PC-9 (cell line): ENCODE data around the gene CYP27B1. TPM values are rescaled to one million over a fixed set of nuclear protein-coding genes. Genes with fewer than 3 reads are reported as not detected.

Experiments used
- BruUV-seq: library from RNA; stranded (reverse); fragments of 400-500 nt; replicated peaks from 2 replicates; lab custom pipeline; 2021; lab: Mats Ljungman, UMichigan
- CTCF ChIA-PET: fragments of 300-600 bp; sonication (Branson Sonifier 250); formaldehyde crosslinking; loops from one replicate; lab custom pipeline; 2022; ENCODE audit warnings: antibody characterized with exemption; lab: Charles Lee
- POLR2A ChIA-PET: fragments of 300-600 bp; sonication (Branson Sonifier 250); formaldehyde crosslinking; loops from one replicate; lab custom pipeline; 2022; ENCODE audit warnings: antibody characterized with exemption; ENCODE audit not compliant: unreplicated experiment; lab: Charles Lee
- DNase-seq, 2 experiments: peaks; one replicate each; pipeline versions ENCODE4 v3.0.0 to v3.0.0-alpha.2; 2015 to 2022; ENCODE audit warnings: mixed read lengths in 1 of 2
- H2AFZ ChIP-seq: fragments of 200-600 bp; sonication (generic); 2 replicates; pipeline ENCODE4 v1.8.1; 2017; ENCODE audit warnings: antibody characterized with exemption
- H3F3A ChIP-seq: fragments of 200-600 bp; sonication (generic); 2 replicates; pipeline ENCODE4 v1.8.1; 2017; ENCODE audit warnings: antibody characterized with exemption, mild to moderate bottlenecking, low read depth; ENCODE audit not compliant: insufficient read depth
- H3K27ac ChIP-seq: fragments of 200-600 bp; sonication (generic); 2 replicates; pipeline ENCODE4 v1.6.1; 2016; ENCODE audit warnings: mixed run types
- H3K27me3 ChIP-seq: fragments of 200-600 bp; sonication (generic); 2 replicates; pipeline ENCODE4 v1.6.1; 2016; ENCODE audit warnings: low read depth, mixed run types; ENCODE audit not compliant: insufficient read depth
- H3K36me3 ChIP-seq: fragments of 200-600 bp; sonication (generic); 2 replicates; pipeline ENCODE4 v1.6.1; 2016; ENCODE audit warnings: low read depth, mixed run types
- H3K4me1 ChIP-seq: fragments of 200-600 bp; sonication (generic); replicated peaks from 2 replicates; pipeline ENCODE4 v1.6.1; 2016; ENCODE audit warnings: mixed run types; ENCODE audit not compliant: insufficient read depth
- H3K4me2 ChIP-seq: fragments of 200-600 bp; sonication (generic); 2 replicates; pipeline ENCODE4 v1.6.1; 2017; ENCODE audit warnings: mixed run types
- H3K4me3 ChIP-seq: fragments of 200-600 bp; sonication (generic); 2 replicates; pipeline ENCODE4 v1.6.1; 2016; ENCODE audit warnings: mixed run types
- H3K79me2 ChIP-seq: fragments of 200-600 bp; sonication (generic); 2 replicates; pipeline ENCODE4 v1.6.1; 2017; ENCODE audit warnings: low read depth, mixed run types
- H3K9me2 ChIP-seq: fragments of 200-600 bp; sonication (generic); 2 replicates; pipeline ENCODE4 v1.8.1; 2017; ENCODE audit warnings: mild to moderate bottlenecking; ENCODE audit not compliant: insufficient read depth
- H3K9me3 ChIP-seq: fragments of 200-600 bp; sonication (generic); 2 replicates; pipeline ENCODE4 v1.8.1; 2016; ENCODE audit warnings: low read depth; ENCODE audit not compliant: insufficient read depth
- H4K20me1 ChIP-seq: fragments of 200-600 bp; sonication (generic); 2 replicates; pipeline ENCODE4 v1.8.1; 2017; ENCODE audit not compliant: insufficient read depth
- CTCF ChIP-seq: fragments of 200-600 bp; sonication (generic); conservative IDR thresholded peaks from 2 replicates; pipeline ENCODE4 v1.6.1; 2017; ENCODE audit warnings: mixed run types, antibody characterized with exemption, mild to moderate bottlenecking, moderate library complexity
- EZH2 ChIP-seq: fragments of 200-600 bp; sonication (generic); IDR thresholded peaks from 2 replicates; pipeline ENCODE4 v1.8.0; 2017; ENCODE audit warnings: antibody characterized with exemption, low read depth
- intact Hi-C: fragments of 100-400 bp; cut with micrococcal nuclease; formaldehyde crosslinking; loops from one replicate; pipeline ENCODE4 v1.10.0; 2022; ENCODE audit not compliant: unreplicated experiment
- total RNA-seq: library from RNA; stranded (reverse); gene quantifications from 2 replicates; pipeline ENCODE4 v1.2.3, GENCODE V29; 2021

The CYP27B1 gene
- total RNA-seq, 1 experiment from 2014 or later: 1.8 TPM

- no peak within 1 kb of the TSS for H3K27ac ChIP-seq
- no peak for TF ChIP-seq EZH2
- TF ChIP-seq CTCF: peak; percentile 91
- DNase-seq: peak; percentile 81 to 91
- peak within 1 kb of the TSS; percentile 90 for H2AFZ ChIP-seq
- no peaks in the 10 kb centered on the region for H4K20me1 ChIP-seq
- POLR2A ChIA-PET: interaction anchor here (0.6 kb wide), 1 partner anchor 10 kb away, joined by 4 read pairs; the partner anchor contains the start of gene EEF1AKMT3
- no peaks in the 10 kb centered on the region for H3K9me2 ChIP-seq
- BruUV-seq: no TSS peak
- H3K4me3 ChIP-seq: peak within 1 kb of the TSS; percentile 96
- H3K36me3 ChIP-seq: peaks cover 26% of the 10 kb centered on the region
- peaks cover 10% of the 10 kb centered on the region; the same call in 1 of the 2 replicates for H3F3A ChIP-seq
- no peaks in the 10 kb centered on the region for H3K27me3 ChIP-seq
- H3K4me2 ChIP-seq: peak within 1 kb of the TSS; percentile 75
- H3K4me1 ChIP-seq: peaks cover 8% of the 10 kb centered on the region
- CTCF ChIA-PET: interaction anchor here (0.7 kb wide), 1 partner anchor 17 kb away, joined by 3 read pairs; no protein-coding TSS in a partner anchor
- peaks cover 14% of the 10 kb centered on the region for H3K79me2 ChIP-seq
- H3K9me3 ChIP-seq: no peaks in the 10 kb centered on the region
- intact Hi-C loops: loop anchor here (1.0 kb wide), 1 partner anchor 122 kb away; no protein-coding TSS in a partner anchor
Observed at GRCh38 chr12:57782608-57783465, 16.0 kb upstream of the CYP27B1 start, which contains the start of gene TSFM. TSFM (plus strand) TSS chr12:57782787; CDS start chr12:57782802, 15 bp downstream.

- Histone ChIP-seq H3K79me2 (peaks cover 14% of the 10 kb centered on the region), H2AFZ (no peak overlapping the region), H4K20me1 (no peaks in the 10 kb centered on the region), H3K9me3 (no peaks in the 10 kb centered on the region), H3K4me2 (no peak overlapping the region), H3K9me2 (no peaks in the 10 kb centered on the region), H3K27me3 (no peaks in the 10 kb centered on the region), H3F3A (peaks cover 10% of the 10 kb centered on the region; the same call in 1 of the 2 replicates), H3K4me3 (peak overlapping the region; percentile 96; the same call in 1 of the 2 replicates), H3K36me3 (peaks cover 25% of the 10 kb centered on the region), H3K4me1 (peaks cover 8% of the 10 kb centered on the region), H3K27ac (no peak overlapping the region)
- ChIA-PET CTCF (interaction anchor here (0.7 kb wide), 1 partner anchor 17 kb away, joined by 3 read pairs; no protein-coding TSS in a partner anchor), POLR2A (no interaction called here)
- TF ChIP-seq CTCF (no peak), EZH2 (no peak)
- intact Hi-C loops: loop anchor here (1.0 kb wide), 1 partner anchor 123 kb away; no protein-coding TSS in a partner anchor
- no TSS peak for BruUV-seq
- no peak for DNase-seq
Observed at GRCh38 chr12:57782243-57782607, 15.3 kb upstream of the CYP27B1 start.

- H3K27ac ChIP-seq: no peak overlapping the region
- no peaks in the 10 kb centered on the region for H3K9me3 ChIP-seq
- H3K4me2 ChIP-seq: no peak overlapping the region
- H3F3A ChIP-seq: peaks cover 10% of the 10 kb centered on the region; the same call in 1 of the 2 replicates
- peaks cover 20% of the 10 kb centered on the region for H3K36me3 ChIP-seq
- intact Hi-C loops: loop anchor here (1.0 kb wide), 1 partner anchor 124 kb away; no protein-coding TSS in a partner anchor
- DNase-seq: no peak
- H3K4me1 ChIP-seq: peaks cover 8% of the 10 kb centered on the region
- H3K9me2 ChIP-seq: no peaks in the 10 kb centered on the region
- no TSS peak for BruUV-seq
- H4K20me1 ChIP-seq: no peaks in the 10 kb centered on the region
- peaks cover 14% of the 10 kb centered on the region for H3K79me2 ChIP-seq
- CTCF ChIA-PET: interaction anchor here (0.7 kb wide), 1 partner anchor 100 kb away, joined by 4 read pairs; no protein-coding TSS in a partner anchor
- POLR2A ChIA-PET: no interaction called here
- H3K4me3 ChIP-seq: no peak overlapping the region
- H3K27me3 ChIP-seq: no peaks in the 10 kb centered on the region
- H2AFZ ChIP-seq: no peak overlapping the region
- TF ChIP-seq CTCF (no peak), EZH2 (no peak)
Observed at GRCh38 chr12:57781801-57782200, 14.9 kb upstream of the CYP27B1 start.
